ENCODE data around the gene GSX1. TPM values are rescaled to one million over a fixed set of nuclear protein-coding genes. Genes with fewer than 3 reads are reported as not detected.

GSX1 gene
- total RNA-seq, 2 experiments from 2014 or later: not detected

GRCh38 chr13:27775943-27776342 lies 16.3 kb upstream of the GSX1 start:
- no peaks in the 10 kb centered on the region for H3K36me3 ChIP-seq (ENCODE audit: insufficient read depth, low read length)
- Mint-ChIP-seq H3K27me3 (peaks cover 66% of the 10 kb centered on the region), H3K4me1 (ENCODE audit: low read depth) (no peaks in the 10 kb centered on the region), H3K27ac (no peak overlapping the region), H3K36me3 (ENCODE audit: low read depth) (no peaks in the 10 kb centered on the region), H3K9me3 (no peaks in the 10 kb centered on the region), H3K4me3 (no peak overlapping the region)
- DNase-seq (no peak), ATAC-seq (ENCODE audit: poor library complexity) (no peak)
- intact Hi-C loops (cut with DNase I, micrococcal nuclease): no loop called here
- H3K4me1 ChIP-seq (ENCODE audit: insufficient read depth, low read length): no peaks in the 10 kb centered on the region
- ChIA-PET POLR2A (no interaction called here), CTCF (no interaction called here)
- no peak overlapping the region for H3K27ac ChIP-seq (ENCODE audit: low read depth in 1 of 2, low read length in 2 of 2)
- H3K27me3 ChIP-seq (ENCODE audit: control insufficient read depth in 1 of 2, insufficient read depth in 2 of 2, low read length in 2 of 2): peaks cover 10 to 48% of the 10 kb centered on the region in 2 experiments
- H3K4me3 ChIP-seq (ENCODE audit: low read length): no peak overlapping the region
- TF ChIP-seq, protein P1, sequence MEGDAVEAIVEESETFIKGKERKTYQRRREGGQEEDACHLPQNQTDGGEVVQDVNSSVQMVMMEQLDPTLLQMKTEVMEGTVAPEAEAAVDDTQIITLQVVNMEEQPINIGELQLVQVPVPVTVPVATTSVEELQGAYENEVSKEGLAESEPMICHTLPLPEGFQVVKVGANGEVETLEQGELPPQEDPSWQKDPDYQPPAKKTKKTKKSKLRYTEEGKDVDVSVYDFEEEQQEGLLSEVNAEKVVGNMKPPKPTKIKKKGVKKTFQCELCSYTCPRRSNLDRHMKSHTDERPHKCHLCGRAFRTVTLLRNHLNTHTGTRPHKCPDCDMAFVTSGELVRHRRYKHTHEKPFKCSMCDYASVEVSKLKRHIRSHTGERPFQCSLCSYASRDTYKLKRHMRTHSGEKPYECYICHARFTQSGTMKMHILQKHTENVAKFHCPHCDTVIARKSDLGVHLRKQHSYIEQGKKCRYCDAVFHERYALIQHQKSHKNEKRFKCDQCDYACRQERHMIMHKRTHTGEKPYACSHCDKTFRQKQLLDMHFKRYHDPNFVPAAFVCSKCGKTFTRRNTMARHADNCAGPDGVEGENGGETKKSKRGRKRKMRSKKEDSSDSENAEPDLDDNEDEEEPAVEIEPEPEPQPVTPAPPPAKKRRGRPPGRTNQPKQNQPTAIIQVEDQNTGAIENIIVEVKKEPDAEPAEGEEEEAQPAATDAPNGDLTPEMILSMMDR (IDR thresholded peaks at IDR 0.05): no peak
- peaks cover 0 to 4% of the 10 kb centered on the region in 2 experiments for H3K9me3 ChIP-seq (ENCODE audit: control insufficient read depth in 1 of 2, insufficient read depth in 1 of 2, low read length in 2 of 2)

- ChIA-PET CTCF (no interaction called here), POLR2A (no interaction called here)
- Mint-ChIP-seq H3K4me3 (no peak overlapping the region), H3K4me1 (ENCODE audit: low read depth) (no peaks in the 10 kb centered on the region), H3K27ac (no peak overlapping the region), H3K27me3 (peaks cover 42% of the 10 kb centered on the region), H3K9me3 (no peaks in the 10 kb centered on the region), H3K36me3 (ENCODE audit: low read depth) (no peaks in the 10 kb centered on the region)
- no peak for DNase-seq
- ATAC-seq (ENCODE audit: poor library complexity): no peak
- Histone ChIP-seq H3K36me3 (ENCODE audit: insufficient read depth, low read length) (no peaks in the 10 kb centered on the region), H3K9me3 (ENCODE audit: control insufficient read depth in 1 of 2, insufficient read depth in 1 of 2, low read length in 2 of 2) (no peaks in the 10 kb centered on the region), H3K27me3 (ENCODE audit: control insufficient read depth in 1 of 2, insufficient read depth in 2 of 2, low read length in 2 of 2) (peaks cover 4 to 50% of the 10 kb centered on the region in 2 experiments), H3K27ac (ENCODE audit: low read depth in 1 of 2, low read length in 2 of 2) (no peak overlapping the region), H3K4me3 (ENCODE audit: low read length) (no peak overlapping the region), H3K4me1 (ENCODE audit: insufficient read depth, low read length) (no peaks in the 10 kb centered on the region)
- TF ChIP-seq, protein P1 (IDR thresholded peaks at IDR 0.05): no peak
- intact Hi-C loops (cut with DNase I, micrococcal nuclease): loop anchor here in 1 of 2 experiments (5.0 kb wide), 1 partner anchor 375 kb away; no protein-coding TSS in a partner anchor
Measured at GRCh38 chr13:27782151-27782550, 10.1 kb upstream of the GSX1 start.

DNA sequence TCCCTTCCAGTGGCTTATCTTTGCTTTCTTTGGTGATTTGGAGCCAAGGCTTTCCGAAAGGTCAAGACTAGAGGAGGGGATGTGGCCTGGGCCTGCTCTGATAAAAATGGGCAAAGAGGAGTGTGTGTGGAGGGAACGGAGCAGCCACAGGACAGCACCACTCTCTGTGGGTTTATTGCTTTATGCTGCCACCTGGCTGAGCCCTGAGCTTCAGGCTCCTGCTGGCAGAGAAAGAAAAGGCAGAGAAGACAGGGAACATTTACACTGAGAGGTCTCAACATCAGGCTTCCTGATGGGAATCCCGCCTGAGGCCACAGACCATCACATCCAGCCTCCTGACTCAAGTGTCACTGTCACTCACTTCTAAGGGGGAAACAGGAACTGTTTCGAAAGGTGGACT lies 9.2 kb upstream of the GSX1 start:
- no peaks in the 10 kb centered on the region for H3K36me3 Mint-ChIP-seq (ENCODE audit: low read depth)

More for the DNA sequence above, 9.2 kb upstream of the GSX1 start:
- Mint-ChIP-seq H3K4me3 (no peak overlapping the region), H3K4me1 (ENCODE audit: low read depth) (no peaks in the 10 kb centered on the region), H3K27me3 (peaks cover 39% of the 10 kb centered on the region), H3K27ac (no peak overlapping the region), H3K9me3 (no peaks in the 10 kb centered on the region)
- Histone ChIP-seq H3K36me3 (ENCODE audit: insufficient read depth, low read length) (no peaks in the 10 kb centered on the region), H3K27me3 (ENCODE audit: control insufficient read depth in 1 of 2, insufficient read depth in 2 of 2, low read length in 2 of 2) (peaks cover 7 to 46% of the 10 kb centered on the region in 2 experiments), H3K27ac (ENCODE audit: low read depth in 1 of 2, low read length in 2 of 2) (no peak overlapping the region), H3K4me1 (ENCODE audit: insufficient read depth, low read length) (no peaks in the 10 kb centered on the region), H3K9me3 (ENCODE audit: control insufficient read depth in 1 of 2, insufficient read depth in 1 of 2, low read length in 2 of 2) (no peaks in the 10 kb centered on the region), H3K4me3 (ENCODE audit: low read length) (no peak overlapping the region)
- ATAC-seq (ENCODE audit: poor library complexity) (no peak), DNase-seq (peak in 1 of 14 experiments; percentile 7)
- CTCF ChIA-PET: no interaction called here
- intact Hi-C loops (cut with DNase I, micrococcal nuclease): loop anchor here in 1 of 2 experiments (5.0 kb wide), 1 partner anchor 376 kb away; no protein-coding TSS in a partner anchor
- POLR2A ChIA-PET: no interaction called here
- TF ChIP-seq, protein P1 (IDR thresholded peaks at IDR 0.05): no peak
